GM18511 (cell line): ENCODE results near the gene PDE1C.

Source experiments
- ATAC-seq: cut with Tn5 transposase; IDR thresholded peaks from one replicate; pipeline ENCODE4 v1.9.1; 2021; ENCODE audit warnings: mild to moderate bottlenecking, moderate library complexity; ENCODE audit not compliant: unreplicated experiment

Gene PDE1C

DNA sequence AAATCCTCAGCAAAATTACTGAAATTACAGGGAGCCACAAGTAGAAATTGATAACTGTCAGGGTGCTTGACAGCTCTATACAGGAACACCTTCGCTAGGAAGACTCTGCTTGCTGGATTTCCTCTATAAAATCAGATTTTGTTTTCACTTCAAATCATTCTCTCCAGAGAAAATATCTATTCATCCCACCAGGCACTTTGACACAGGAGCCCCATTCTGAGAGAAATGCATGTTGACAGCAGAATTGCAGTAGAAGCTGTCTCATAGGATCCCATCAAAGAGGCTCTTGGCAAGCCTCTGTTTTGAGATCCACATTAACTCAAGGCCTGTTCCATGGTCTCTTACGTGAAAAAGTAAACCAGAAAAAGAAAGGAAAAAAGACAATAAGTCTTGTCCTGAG, 116.8 kb downstream of the PDE1C start:
- ATAC-seq: no peak

DNA sequence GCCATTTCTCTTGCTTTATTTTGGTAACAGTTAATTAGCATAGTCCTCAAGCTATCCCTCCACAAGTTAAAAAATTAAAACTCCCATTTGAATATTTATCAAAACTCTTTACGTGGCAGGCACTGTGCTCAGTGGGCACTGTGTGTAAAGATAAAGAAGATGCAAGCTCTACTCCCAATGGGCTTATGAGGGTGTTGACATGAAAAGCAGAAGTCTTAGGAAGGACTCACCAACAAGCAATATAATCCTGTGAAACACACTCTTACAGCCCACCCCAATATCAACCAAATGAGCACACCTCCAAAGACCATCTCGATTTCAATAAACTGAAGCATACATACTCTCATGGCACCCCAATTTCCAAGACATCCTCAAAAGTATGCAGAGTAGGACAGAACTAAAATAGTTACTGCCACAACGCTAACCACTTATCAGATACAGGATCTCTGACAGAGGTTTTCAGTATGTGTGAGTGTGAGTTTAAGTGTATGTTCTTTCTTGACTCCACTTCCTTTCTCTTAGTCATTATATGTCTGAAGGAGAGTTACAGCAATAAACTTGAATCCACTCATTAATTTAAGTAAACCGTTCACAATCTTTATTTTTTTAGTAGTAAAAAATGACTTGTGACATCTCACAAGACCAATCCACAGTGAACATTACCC, 120.0 kb downstream of the PDE1C start:
- ATAC-seq: no peak

DNA sequence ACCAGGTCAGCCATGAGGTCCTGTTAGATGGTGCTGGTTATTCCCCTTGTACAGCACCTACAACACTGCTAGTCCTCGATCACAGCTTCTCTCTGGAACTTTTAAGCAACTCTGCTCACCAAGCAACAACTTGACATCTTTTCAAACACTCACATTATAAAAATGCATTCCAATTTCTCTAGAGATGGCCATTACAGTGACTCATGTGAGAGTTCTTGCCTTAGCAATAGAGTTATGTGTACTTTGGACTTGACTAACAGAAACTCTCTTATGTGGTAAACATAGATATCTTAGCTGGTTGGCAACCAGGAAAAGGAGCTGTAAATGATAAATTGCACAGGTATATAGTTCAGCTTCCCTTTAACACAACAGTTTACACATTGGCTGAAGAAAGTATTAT, 122.2 kb downstream of the PDE1C start:
- peak; percentile 73 for ATAC-seq

DNA sequence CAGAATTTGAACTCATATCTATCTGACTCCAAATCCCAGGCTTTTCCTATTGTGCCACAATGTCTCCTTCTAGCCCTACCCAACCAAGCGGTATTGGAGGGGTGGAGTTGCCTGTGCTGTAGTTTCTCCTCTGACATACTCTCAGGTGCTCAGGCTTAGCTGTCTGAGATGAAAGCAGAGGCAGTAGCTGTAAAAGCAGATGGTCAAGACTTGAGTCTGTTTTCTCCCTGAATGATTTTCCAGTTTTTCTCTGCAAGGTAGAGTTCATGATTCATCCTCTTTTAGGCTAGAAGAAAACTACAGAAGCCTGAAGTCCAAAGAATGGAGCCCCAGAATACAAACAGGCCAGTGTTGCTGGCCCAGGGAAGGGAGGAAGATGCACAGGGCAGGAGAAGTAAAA, 130.0 kb downstream of the PDE1C start:
- no peak for ATAC-seq

DNA sequence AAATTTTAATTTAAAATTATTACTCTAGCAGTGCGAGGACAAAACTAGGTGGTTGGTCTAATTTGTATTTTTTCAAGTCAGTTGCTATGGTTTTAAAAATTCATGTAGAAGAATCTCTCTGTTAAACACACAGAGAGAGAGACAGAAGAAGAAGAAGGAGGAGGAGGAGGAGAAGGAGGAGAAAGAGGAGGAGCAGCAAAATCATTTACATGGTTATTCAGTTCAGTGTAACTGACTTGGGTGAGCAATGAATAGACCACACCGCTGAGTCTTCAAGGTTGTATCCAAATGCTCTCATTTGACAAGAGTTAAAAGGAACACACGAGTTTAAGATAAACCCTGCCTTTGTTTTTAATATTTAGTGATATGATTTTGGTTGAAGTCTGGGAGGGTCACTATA, 131.1 kb downstream of the PDE1C start:
- ATAC-seq: no peak

DNA sequence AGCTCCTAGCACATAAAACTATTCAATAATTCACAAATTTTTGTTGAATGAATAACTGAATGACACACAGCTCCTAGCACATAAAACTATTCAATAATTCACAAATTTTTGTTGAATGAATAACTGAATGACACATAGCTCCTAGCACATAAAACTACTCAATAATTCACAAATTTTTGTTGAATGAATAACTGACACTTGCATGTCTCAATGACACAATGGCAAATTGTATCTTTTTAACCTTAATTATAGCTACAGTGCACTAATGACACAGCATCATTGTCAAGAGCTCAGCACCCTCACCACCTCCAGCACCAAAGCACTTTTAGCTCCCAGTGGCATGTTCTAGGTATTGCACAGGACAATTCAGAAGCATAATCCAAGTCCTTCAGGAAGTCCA, 131.6 kb downstream of the PDE1C start:
- no peak for ATAC-seq

DNA sequence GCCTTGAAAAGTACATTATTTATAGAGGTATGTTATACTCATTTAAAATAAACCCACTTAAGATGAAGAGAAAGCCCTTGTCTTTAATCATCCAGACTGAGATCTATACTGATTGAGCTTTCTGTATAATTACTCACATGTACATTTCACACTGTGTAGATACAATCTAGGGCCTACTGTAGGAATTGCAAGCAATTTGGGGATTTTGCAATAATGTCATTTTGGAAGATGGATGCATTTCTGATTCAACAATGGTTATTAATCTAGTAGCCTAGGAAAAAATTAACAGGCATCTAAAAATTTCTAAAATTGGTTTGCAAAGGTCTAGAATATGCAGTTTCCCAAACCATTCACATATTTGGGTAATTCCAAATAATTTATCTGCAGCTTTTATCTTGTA, 132.2 kb downstream of the PDE1C start:
- ATAC-seq: no peak

DNA sequence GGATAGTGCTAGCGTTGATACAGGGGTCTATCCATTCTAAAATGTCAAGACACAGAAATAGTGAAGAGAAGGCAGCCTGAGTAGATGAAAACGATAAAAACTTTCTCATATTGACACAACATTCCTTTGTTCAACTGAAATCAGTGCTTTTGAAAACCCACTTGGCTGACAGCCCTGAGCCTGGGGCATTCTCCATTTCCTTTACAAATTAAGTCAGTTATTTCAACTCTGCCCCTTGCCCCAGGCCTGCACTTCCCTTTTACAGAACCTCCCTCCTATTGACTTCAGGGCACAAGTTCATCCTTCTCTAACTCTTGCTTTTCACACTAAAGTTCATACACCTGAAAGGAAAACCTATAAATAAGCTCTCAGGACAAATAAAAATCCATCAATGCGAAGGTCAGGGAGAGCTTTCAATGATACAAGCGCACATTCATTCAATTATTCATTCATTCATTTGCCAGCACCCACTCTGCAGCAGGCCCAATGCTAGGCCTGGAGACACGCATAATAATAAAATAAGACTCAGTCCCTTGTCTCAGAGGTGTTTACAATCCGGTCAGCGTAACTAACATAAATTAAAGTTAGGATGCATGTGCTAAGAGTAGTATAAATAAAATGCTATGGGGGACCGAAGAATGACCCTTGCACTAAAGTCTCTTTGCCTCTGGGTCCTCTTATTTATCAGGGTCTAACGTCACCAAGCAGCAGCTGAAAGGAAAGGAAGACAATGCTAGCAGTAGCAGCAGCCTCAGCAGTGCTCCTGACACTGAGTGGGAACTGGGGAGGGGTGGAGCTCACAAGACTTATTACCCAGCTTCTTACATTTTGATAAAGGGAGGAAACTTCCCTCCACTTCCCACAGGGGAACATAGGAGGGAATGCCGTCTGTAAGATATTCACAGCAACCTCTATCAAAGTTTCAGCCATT, 134.8 kb downstream of the PDE1C start:
- ATAC-seq: no peak

DNA sequence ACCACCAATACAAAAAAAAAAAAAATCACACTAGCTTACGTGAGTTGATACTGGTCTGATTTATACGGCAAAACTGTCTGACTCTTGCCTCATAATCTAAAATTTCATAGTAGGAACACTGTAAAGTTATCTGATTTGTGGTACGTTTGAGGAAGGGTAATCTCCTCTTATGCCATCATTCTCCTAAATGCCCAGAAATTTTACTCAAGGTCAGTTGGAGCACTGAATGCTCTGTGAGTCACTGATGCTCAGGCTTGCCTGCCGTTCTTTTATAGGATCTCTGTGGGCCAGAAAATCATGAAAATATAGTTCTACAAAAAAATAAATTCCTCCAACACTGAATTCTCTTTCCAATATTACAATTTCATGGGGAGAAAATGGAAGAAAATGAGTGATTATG, 135.7 kb downstream of the PDE1C start:
- no peak for ATAC-seq

DNA sequence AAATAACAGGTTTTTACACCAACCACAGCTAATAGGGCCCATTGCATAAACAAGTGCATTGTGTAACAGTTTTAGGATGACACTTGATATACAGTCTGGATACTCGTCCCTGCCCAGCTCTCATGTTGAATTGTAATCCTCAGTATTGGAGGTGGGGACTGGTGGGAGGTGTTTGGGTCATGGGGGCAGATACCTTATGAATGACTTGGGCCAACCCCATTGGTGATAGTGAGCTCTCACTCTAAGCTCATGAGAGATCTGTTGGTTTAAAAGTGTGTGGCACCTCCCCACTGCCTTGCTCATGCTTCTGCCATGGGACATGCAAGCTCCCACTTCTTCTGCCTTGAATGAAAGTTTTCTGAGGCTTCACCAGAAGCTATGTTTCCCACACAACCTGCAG, 136.7 kb downstream of the PDE1C start:
- no peak for ATAC-seq

DNA sequence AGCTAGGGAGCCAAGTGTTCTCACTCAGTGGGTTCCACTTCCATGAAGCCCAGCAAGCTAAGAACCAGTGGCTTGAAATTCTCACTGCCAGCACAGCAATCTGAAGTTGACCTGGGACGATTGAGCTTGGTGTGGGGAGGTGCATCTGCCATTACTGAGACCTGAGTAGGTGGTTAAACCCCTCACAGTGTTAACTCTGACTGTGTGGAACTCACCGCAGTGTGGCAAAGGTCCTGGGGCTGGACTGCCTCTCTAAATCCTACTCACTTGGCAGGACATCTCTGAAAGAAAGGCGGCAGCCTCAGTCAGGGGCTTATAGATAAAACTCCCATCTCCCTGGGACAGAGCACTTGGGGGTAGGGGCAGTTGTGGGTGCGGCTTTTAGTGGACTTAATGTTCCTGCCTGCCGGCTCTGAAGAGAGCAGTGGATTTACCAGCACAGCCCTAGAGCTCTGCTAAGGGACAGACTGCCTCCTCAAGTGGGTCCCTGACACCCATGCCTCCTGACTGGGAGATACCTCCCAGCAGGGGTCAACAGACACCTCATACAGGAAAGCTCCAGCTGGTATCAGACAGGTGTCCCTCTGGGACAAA, 143.1 kb downstream of the PDE1C start:
- ATAC-seq: no peak

DNA sequence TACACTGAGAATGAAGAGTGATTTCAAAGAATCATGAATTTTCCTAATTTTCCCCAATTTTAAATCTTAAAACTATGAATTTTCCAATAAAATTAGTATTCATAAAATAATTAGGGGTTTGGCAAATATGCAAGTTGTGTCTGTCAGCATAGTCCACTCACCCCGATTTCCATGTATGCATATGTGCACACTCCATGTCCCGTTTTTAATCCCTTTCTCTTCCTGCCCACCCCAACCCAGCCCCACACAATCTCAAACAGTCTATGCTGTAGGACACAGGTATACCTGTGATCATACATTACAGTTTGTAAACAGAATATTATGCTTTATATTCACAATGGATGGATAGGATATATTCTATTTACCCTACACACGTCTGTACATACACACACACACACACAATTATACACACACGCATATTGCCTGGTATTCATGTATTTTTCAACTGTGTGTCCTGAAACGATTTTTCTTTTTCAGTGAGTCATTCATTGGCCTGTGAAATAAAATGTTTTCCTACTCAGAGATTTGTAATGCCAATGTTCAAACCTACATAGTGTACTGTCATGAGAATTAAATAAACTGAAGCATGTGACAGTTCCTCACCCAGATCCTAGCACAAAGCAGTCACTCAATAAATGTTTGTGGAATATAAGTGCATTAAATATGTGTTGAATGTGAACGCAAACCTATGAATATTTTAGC, 144.3 kb downstream of the PDE1C start:
- ATAC-seq: no peak

DNA sequence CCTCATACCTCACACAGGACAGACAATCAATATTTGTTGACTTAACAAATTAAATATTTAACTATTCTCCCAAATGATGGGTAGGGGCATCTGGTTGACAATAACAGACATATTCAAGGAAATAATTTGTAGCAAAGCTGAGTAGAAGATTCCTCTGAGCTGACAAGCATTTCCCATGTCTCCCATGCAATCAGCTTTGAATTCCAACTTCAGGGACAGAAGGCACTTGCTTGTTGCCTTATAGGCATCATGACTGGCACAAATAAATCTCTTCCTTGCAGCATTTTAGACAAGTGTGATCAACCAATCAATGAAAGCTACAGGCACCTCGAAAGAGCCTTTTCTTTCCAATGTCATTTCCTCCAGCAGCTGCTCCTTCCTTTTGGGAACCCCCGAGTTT, 146.0 kb downstream of the PDE1C start:
- no peak for ATAC-seq

DNA sequence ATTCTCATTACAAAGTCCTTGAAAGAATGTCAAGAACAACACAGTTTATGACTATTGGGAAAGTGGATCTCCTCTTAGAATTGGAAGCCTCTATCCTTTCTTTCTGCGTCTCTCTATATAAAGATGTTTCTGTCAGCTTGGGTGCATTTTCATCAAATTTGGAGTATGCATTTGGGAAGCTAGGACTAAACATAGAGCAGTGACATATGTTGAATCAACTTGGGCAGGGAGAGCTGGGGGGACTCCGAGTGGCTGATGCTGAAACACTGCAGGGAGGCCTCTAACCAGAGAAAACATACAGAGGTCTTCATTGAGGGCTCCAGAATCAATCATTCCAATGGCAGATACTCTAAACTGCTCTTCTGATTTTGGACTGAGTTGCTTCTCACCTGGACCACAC, 147.4 kb downstream of the PDE1C start:
- ATAC-seq: no peak

DNA sequence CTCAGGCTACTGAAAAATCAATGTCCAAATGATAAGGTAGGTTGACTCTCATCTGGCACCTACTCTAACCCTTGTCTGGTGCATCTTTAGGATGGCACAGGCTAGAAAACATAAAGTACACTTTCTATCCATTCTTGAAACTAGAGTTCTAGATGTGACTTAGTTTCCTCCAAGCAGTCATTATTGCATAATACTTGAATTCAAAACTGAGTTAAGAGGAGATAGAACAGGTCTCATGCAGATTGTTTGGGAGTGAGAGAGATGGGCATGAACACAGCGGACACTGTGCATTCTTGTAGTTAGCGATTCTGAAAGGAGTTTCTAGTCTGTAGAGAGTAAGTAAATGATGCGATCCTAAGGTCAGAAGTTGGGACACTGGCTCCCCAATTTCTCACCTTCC, 149.2 kb downstream of the PDE1C start:
- no peak for ATAC-seq

DNA sequence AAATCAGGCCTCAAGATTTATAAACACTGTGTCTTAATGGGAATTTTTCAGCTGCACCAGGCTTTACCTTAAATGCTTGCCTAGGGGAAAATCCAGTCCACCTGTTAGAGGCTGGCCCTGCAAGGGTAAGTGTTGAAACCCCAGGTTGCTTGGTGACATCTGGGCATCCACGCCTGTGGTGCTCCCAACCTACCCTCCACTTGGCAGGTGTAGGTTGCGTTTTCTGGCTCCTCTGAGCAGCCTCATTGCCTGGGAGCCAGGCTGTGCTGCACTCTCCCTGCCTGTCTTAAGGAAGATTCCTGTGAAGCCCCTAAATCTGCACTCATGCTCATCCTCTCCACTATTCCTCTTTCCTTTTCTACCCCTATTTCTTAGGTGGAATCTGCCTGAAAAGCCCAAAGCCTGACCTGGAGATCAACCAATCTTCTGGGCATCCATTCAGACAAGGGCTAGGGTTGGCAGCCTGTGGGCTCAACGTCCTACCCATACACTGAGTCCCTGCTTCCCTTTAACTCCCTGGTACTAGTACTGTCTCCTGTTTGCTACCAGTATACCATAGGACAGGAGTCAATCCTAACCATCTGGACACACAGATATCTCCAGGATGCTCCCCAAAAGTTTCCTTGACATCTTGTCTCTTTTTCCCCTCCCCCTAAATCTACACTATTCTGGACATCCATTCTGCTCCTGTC, 150.4 kb downstream of the PDE1C start:
- ATAC-seq: no peak

DNA sequence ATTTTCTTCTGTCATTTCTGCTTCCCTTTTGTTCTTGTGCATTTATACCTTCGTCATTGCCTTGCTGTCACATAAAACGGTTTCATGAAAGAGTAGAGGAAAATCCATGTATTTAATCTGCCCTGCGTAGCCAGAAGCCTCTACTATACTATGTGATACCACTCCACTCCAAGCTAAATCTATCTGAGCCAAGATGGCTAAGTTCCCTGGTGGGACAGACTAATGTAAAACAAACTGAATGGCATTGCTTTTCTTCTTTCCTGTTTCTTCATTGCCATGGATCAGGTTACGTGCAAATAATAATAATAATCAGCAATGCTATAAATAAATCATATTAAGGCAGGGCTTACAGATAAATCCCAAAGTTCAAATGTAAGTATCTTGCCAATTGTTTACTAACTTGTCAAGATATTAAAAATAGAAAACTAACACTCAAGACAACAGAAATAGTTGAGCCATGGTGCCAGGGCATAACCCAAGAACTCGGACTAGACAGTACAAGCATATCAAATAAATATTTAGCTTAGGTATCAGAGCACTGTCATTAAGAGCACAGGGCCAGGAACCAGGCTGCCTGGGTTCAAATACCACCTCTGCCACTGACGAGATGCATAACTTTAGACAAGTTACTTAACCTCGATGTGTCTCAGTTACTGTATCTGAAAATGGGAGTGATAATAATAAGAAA, 151.4 kb downstream of the PDE1C start:
- ATAC-seq: no peak

DNA sequence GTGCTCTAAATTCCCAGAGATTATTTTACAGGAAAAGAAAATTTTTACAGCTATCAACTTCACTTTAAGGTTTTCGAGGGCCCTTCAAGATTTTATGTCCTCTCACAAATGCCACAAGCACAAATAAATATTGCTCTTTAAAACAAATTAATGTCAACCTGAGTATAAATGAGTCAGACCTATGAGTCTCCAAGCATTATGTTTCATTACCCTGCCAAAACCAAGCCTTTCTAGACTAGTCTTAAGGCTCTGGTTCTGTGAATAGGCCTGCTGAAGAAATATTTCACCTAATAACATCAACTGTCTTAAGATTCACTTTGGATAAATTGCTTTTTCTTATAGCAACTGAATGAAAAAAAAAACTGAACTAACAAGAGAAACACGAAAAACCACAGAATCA, 153.0 kb downstream of the PDE1C start:
- no peak for ATAC-seq

DNA sequence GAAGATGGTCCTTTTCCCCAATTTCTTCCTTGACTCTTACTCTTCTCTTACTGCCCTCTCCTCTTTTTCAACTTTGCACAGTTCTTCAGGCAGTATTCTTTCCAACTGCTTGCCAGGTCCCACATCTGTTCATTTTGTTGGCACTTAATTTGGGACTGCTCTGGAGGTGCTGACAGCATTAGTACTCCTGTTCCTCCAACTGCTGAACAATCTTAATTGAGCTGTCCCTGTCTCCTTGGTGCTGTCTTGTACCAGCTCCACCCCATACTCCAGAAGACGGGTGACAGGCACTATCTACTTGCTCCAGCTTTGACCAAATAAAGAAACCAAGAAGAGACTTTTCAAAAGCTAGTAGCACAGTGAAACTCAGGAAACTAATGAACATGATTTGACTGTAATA, 160.0 kb downstream of the PDE1C start:
- ATAC-seq: no peak

DNA sequence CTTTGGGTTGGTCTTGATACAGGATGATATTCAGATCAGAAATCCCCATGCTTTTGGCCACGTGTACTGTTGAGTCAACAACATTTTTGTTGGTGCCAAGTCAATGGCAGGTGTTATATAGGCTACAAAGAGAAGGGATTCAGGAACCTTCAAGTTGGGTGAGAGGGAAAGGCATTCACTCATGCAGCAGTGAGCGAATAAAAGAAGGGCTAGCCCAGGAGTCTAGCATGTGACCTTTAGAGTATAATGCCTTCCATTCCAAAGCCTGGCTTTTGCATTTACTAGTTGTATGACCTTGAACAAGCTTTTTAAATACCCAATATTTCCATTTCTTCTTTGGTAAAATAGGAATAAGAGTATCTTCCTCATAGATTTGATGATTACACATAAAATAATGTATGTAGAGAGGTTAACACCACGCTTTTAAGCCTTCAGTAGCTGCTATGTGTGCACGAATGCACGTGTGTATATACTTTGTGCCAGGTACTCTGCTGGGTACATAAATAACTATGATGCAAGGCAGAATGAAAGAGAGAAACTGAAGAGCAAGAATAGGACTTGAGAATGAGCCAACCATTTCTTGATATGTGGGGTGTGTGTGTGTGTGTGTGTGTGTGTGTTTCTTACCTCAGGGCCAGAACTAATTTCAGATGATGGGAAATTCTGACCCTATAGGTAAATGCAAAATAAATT, 163.6 kb downstream of the PDE1C start:
- no peak for ATAC-seq
